ENCODE data around the gene KASH5.

Gene KASH5

GRCh38 chr19:49462492-49462891 lies 74.4 kb downstream of the KASH5 start:
- DNase-seq, result no peak

- no peak for DNase-seq
These were observed 76.1 kb downstream of the KASH5 start for GRCh38 chr19:49463960-49464740.

- DNase-seq, result no peak
These were observed 77.3 kb downstream of the KASH5 start for GRCh38 chr19:49465371-49465770.
